HepG2 (cell line): ENCODE data around the gene WWTR1. TPM values are rescaled to one million over a fixed set of nuclear protein-coding genes. Genes with fewer than 3 reads are reported as not detected.
A peak's percentile ranks its signal among the peaks of the same experiment; 100 is the strongest.

Experiments used
- MED13 ChIP-seq: sonication (generic); formaldehyde crosslinking; IDR thresholded peaks from 2 replicates; pipeline ENCODE4 v1.5.0; 2020; ENCODE audit warnings: missing genetic modification reagents
- NR0B2 ChIP-seq: sonication (generic); formaldehyde crosslinking; IDR thresholded peaks from 2 replicates; pipeline ENCODE4 v1.4.0; 2020; ENCODE audit warnings: mild to moderate bottlenecking, missing genetic modification reagents
- PAWR ChIP-seq: sonication (generic); formaldehyde crosslinking; IDR thresholded peaks from 2 replicates; pipeline ENCODE4 v1.4.0; 2020; ENCODE audit warnings: missing genetic modification reagents, mild to moderate bottlenecking, borderline replicate concordance
- TARDBP ChIP-seq: sonication (generic); formaldehyde crosslinking; IDR thresholded peaks from 2 replicates; pipeline ENCODE4 v1.8.0; 2022; ENCODE audit warnings: mild to moderate bottlenecking, missing genetic modification reagents
- ZNF318 ChIP-seq: sonication (generic); formaldehyde crosslinking; IDR thresholded peaks from 2 replicates; pipeline ENCODE4 v1.4.0; 2020; ENCODE audit warnings: mild to moderate bottlenecking, missing genetic modification reagents
- ZNF737 ChIP-seq: sonication (generic); formaldehyde crosslinking; IDR thresholded peaks from 2 replicates; pipeline ENCODE4 v1.5.0; 2020; ENCODE audit warnings: missing genetic modification reagents, mild to moderate bottlenecking, borderline replicate concordance
- polyA plus RNA-seq, 8 experiments: library from polyadenylated mRNA; depleted of rRNA in 3 of 8; stranded (reverse) in 7 of 8; unstranded in 1 of 8; fragments of >200 nt; fragmentation: Illumina TruSeq in 4 of 8; extraction: Trizol in 4 of 8; gene quantifications; 2 replicates each; pipeline versions ENCODE4 v1.2.1 to v1.2.3, GENCODE V29; 2011 to 2016; ENCODE audit warnings: low read depth in 4 of 8, missing spikeins in 1 of 8, mixed read lengths in 1 of 8; ENCODE audit not compliant: insufficient read depth in 1 of 8
- total RNA-seq, 5 experiments: library from RNA; depleted of rRNA; stranded (reverse); fragments of >200 nt; fragmentation: Illumina TruSeq; extraction: Trizol; gene quantifications; 2 replicates each; pipeline ENCODE4 v1.2.3, GENCODE V29; 2016; ENCODE audit warnings: low read depth in 1 of 5
- TF ChIP-seq, protein P1 (sequence below): sonication (generic); formaldehyde crosslinking; IDR thresholded peaks from 2 replicates; pipeline ENCODE4 v1.4.0; 2020; ENCODE audit warnings: mild to moderate bottlenecking, missing genetic modification reagents
- TF ChIP-seq, protein P2 (sequence below): IDR thresholded peaks from 2 replicates; pipeline ENCODE4 v1.6.1; 2012; ENCODE audit warnings: inconsistent platforms
- TF ChIP-seq, protein P3 (sequence below): sonication (generic); formaldehyde crosslinking; IDR thresholded peaks from 2 replicates; pipeline ENCODE4 v1.8.1; 2023; ENCODE audit warnings: mild to moderate bottlenecking, moderate library complexity, missing genetic modification reagents

The WWTR1 gene
- total and polyA plus RNA-seq, 2 of the 13 experiments (the other 11 are each of a cell fraction or from before 2014, with no cell fraction given), result 19.7 to 139 TPM

DNA sequence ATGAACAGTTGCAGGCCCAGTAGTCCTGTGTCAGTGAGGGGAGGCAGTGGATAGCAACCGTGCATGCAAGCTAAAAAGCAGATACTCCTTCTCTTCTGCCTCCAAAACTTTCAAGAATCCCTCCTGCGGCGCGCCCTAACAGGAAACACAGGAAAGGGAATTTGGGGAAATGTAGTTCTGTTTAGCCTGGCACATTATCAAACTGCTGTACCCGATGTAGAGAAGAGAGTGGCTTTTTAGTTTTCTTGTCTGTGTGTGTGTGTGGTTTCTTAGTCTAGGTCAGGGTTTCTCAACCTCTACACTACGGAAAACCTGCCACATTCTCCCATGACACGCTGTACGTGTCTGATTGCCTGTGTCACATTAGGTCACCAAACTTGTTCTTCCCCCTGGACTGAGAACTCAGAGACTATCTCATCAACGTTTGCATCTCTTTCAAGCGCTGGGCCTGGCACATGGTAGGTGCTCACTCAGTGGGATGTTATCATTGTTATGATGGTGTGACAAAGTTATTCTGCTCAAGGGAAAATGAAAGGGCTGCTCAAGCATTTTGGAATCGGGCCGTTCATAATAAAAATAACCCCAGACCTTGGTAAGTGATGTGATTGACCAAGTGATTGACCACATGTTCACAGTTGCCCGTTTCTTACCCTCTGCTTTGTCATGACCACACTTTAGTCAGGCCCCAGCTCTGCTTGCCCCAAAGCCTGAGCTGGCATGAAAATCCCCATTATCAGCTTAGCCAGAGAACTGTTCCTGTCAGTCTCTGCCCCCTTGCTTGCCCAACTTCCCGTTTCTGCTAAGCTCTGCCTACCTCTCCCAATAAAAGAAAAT is 150.1 kb downstream of the WWTR1 start (continued):
- TF ChIP-seq ZNF318 (CRISPR knock-in tag) (no peak), TARDBP (CRISPR knock-in tag) (no peak), NR0B2 (no peak), PAWR (CRISPR knock-in tag) (no peak), MED13 (CRISPR knock-in tag) (no peak), ZNF737 (CRISPR knock-in tag) (no peak)
- TF ChIP-seq, protein P1, sequence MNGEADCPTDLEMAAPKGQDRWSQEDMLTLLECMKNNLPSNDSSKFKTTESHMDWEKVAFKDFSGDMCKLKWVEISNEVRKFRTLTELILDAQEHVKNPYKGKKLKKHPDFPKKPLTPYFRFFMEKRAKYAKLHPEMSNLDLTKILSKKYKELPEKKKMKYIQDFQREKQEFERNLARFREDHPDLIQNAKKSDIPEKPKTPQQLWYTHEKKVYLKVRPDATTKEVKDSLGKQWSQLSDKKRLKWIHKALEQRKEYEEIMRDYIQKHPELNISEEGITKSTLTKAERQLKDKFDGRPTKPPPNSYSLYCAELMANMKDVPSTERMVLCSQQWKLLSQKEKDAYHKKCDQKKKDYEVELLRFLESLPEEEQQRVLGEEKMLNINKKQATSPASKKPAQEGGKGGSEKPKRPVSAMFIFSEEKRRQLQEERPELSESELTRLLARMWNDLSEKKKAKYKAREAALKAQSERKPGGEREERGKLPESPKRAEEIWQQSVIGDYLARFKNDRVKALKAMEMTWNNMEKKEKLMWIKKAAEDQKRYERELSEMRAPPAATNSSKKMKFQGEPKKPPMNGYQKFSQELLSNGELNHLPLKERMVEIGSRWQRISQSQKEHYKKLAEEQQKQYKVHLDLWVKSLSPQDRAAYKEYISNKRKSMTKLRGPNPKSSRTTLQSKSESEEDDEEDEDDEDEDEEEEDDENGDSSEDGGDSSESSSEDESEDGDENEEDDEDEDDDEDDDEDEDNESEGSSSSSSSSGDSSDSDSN, result no peak
- TF ChIP-seq, protein P2, sequence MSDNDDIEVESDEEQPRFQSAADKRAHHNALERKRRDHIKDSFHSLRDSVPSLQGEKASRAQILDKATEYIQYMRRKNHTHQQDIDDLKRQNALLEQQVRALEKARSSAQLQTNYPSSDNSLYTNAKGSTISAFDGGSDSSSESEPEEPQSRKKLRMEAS, result 0 out of 2 replicates have a peak, but pooled peaks have one; percentile 33
- TF ChIP-seq, protein P3, sequence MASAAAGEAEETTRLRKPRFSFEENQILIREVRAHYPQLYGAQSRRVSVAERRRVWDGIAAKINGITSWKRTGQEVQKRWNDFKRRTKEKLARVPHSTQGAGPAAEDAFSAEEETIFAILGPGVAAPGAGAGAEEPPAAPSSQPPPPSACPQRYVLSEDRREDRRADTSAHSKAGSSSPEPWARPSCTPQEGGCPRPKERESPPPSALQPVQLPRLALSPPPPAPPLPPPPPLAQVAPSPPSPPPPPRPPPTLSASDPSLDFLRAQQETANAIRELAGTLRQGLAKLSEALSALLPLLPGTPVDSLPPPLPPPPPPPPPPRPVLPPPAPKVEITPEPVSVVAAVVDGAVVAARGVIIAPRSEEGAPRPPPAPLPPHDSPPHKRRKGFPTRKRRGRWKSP (CRISPR knock-in tag), result 0 out of 2 replicates have a peak, but pooled peaks have one; percentile 29
